Endothelial cell of umbilical vein (primary cell): ENCODE measurements around the gene CAMKV. TPM values are rescaled to one million over a fixed set of nuclear protein-coding genes. Genes with fewer than 3 reads are reported as not detected.

Experiments
- BruUV-seq: library from RNA; stranded (reverse); fragments of 400-500 nt; replicated peaks from 2 replicates; lab custom pipeline; 2021; lab: Mats Ljungman, UMichigan
- CTCF ChIA-PET: fragments of 300-600, 350-600 bp; sonication (Branson Sonifier 250); formaldehyde crosslinking; loops from one replicate; lab custom pipeline; 2021; ENCODE audit warnings: antibody characterized with exemption, inconsistent platforms; lab: Charles Lee
- POLR2A ChIA-PET: fragments of 300-600, 350-600 bp; sonication (Branson Sonifier 250); formaldehyde crosslinking; loops from one replicate; lab custom pipeline; 2021; ENCODE audit warnings: antibody characterized with exemption, inconsistent platforms; lab: Charles Lee
- DNase-seq: peaks from one replicate; pipeline ENCODE4 v3.0.0-alpha.2; 2011; ENCODE audit warnings: low read depth, low spot score
- FAIRE-seq: peaks from 2 replicates; lab custom pipeline; 2011; peaks lifted over from hg19 to GRCh38; lab: Jason Lieb, UNC
- H2AFZ ChIP-seq: 2 replicates; pipeline ENCODE4 v1.6.0; 2012; ENCODE audit warnings: low read depth, low read length, control low read depth, inconsistent platforms
- H3K27ac ChIP-seq: 2 replicates; pipeline ENCODE4 v1.5.1; 2011; ENCODE audit warnings: low read depth, mild to moderate bottlenecking, control low read depth, low read length, moderate library complexity; ENCODE audit not compliant: insufficient read depth
- H3K27me3 ChIP-seq, 2 experiments: 2 replicates each; pipeline versions ENCODE4 v1.6.0 to v1.6.1; 2011; ENCODE audit warnings: low read length in 2 of 2, mixed read lengths in 1 of 2; ENCODE audit not compliant: control insufficient read depth in 2 of 2, insufficient read depth in 2 of 2
- H3K36me3 ChIP-seq, 2 experiments: 2 replicates in 1 of 2; 3 replicates in 1 of 2; pipeline ENCODE4 v1.5.1; 2011; ENCODE audit warnings: low read length in 2 of 2, mild to moderate bottlenecking in 1 of 2, moderate library complexity in 1 of 2; ENCODE audit not compliant: control insufficient read depth in 2 of 2, insufficient read depth in 2 of 2; ENCODE audit errors: extremely low read depth in 1 of 2
- H3K4me1 ChIP-seq: 3 replicates; pipeline ENCODE4 v1.5.1; 2011; ENCODE audit warnings: mild to moderate bottlenecking, low read length; ENCODE audit not compliant: control insufficient read depth, insufficient read depth; ENCODE audit errors: extremely low read depth
- H3K4me2 ChIP-seq: 2 replicates; pipeline ENCODE4 v1.6.1; 2011; ENCODE audit warnings: low read length, control low read depth, mixed read lengths; ENCODE audit not compliant: insufficient read depth
- H3K4me3 ChIP-seq, 3 experiments: fragments of 200-600 bp in 1 of 3; sonication (generic), shearing (Covaris generic) in 1 of 3; replicated peaks in 1 of 3; 2 replicates each; pipeline ENCODE4 v1.5.1; 2011 to 2016; ENCODE audit warnings: control low read depth in 3 of 3, low read length in 3 of 3, mild to moderate bottlenecking in 2 of 3, inconsistent platforms in 1 of 3, low read depth in 1 of 3, moderate library complexity in 1 of 3; ENCODE audit not compliant: insufficient read depth in 1 of 3
- H3K79me2 ChIP-seq: 2 replicates; pipeline ENCODE4 v1.6.0; 2012; ENCODE audit warnings: low read length, inconsistent platforms; ENCODE audit not compliant: control insufficient read depth, insufficient read depth
- H3K9ac ChIP-seq: replicated peaks from 2 replicates; pipeline ENCODE3; 2011; ENCODE audit warnings: low read length, control low read depth; ENCODE audit not compliant: insufficient read depth; ENCODE audit errors: extremely low read depth
- H3K9me1 ChIP-seq: replicated peaks from 3 replicates; pipeline ENCODE4 v1.6.0; 2011; ENCODE audit warnings: mild to moderate bottlenecking, low read length; ENCODE audit not compliant: control insufficient read depth, insufficient read depth; ENCODE audit errors: extremely low read depth
- H3K9me3 ChIP-seq: replicated peaks from 2 replicates; pipeline ENCODE4 v1.5.1; 2012; ENCODE audit warnings: low read length, inconsistent platforms; ENCODE audit not compliant: control insufficient read depth, insufficient read depth
- H4K20me1 ChIP-seq: replicated peaks from 2 replicates; pipeline ENCODE3; 2011; ENCODE audit warnings: mild to moderate bottlenecking, low read length; ENCODE audit not compliant: control insufficient read depth, insufficient read depth; ENCODE audit errors: extremely low read depth
- CTCF ChIP-seq, 2 donors: IDR thresholded peaks; 1 replicate in 1 of 2; 2 replicates in 1 of 2; pipeline ENCODE4 v1.5.1; 2011; ENCODE audit warnings: low read length in 2 of 2, mild to moderate bottlenecking in 2 of 2, moderate library complexity in 2 of 2, control low read depth in 1 of 2, inconsistent platforms in 1 of 2, low read depth in 1 of 2; ENCODE audit not compliant: insufficient read depth in 1 of 2; ENCODE audit errors: extremely low read depth in 1 of 2
- EZH2 ChIP-seq: IDR thresholded peaks from 2 replicates; pipeline ENCODE4 v1.6.1; 2012; ENCODE audit warnings: borderline replicate concordance, low read depth, mild to moderate bottlenecking, moderate library complexity, low read length, inconsistent platforms; ENCODE audit not compliant: severe bottlenecking
- FOS ChIP-seq: IDR thresholded peaks from 2 replicates; pipeline ENCODE4 v1.6.1; 2011; ENCODE audit warnings: mild to moderate bottlenecking, low read length, moderate library complexity, borderline replicate concordance; ENCODE audit not compliant: insufficient read depth
- GATA2 ChIP-seq: IDR thresholded peaks from 2 replicates; pipeline ENCODE4 v1.7.0; 2011; ENCODE audit warnings: low read depth, mild to moderate bottlenecking, moderate library complexity, mixed read lengths, low read length; ENCODE audit not compliant: insufficient read length, insufficient read depth
- JUN ChIP-seq: IDR thresholded peaks from 2 replicates; pipeline ENCODE4 v1.6.1; 2011; ENCODE audit warnings: borderline replicate concordance, low read depth; ENCODE audit not compliant: insufficient read length, insufficient read depth
- MAX ChIP-seq: IDR thresholded peaks from 2 replicates; pipeline ENCODE4 v1.6.1; 2011; ENCODE audit not compliant: insufficient read depth, insufficient read length
- MYC ChIP-seq: IDR thresholded peaks from one replicate; pipeline ENCODE4 v1.6.1; 2011; ENCODE audit warnings: mild to moderate bottlenecking, low read depth, low read length
- POLR2A ChIP-seq: IDR thresholded peaks from 2 replicates; pipeline ENCODE4 v1.6.1; 2012; ENCODE audit warnings: low read depth, mild to moderate bottlenecking, control low read depth, low read length
- POLR2AphosphoS5 ChIP-seq: IDR thresholded peaks from 2 replicates; pipeline ENCODE4 v1.6.1; 2012; ENCODE audit warnings: low read depth, mild to moderate bottlenecking, control low read depth, low read length, moderate library complexity; ENCODE audit not compliant: insufficient read depth
- dilution Hi-C: fragments of 300-500 bp; cut with MboI; formaldehyde crosslinking; loops from one replicate; pipeline ENCODE4 v1.15.0; 2019; ENCODE audit warnings: low sequenced_read_pairs; ENCODE audit not compliant: extremely low pct_ligation_motif_present
- intact Hi-C: fragments of 100-400 bp; cut with micrococcal nuclease; formaldehyde crosslinking; loops from one replicate; pipeline ENCODE4 v1.10.0; 2022
- polyA plus RNA-seq, 4 experiments: library from polyadenylated mRNA; depleted of rRNA in 3 of 4; stranded (reverse) in 3 of 4; unstranded in 1 of 4; fragments of >200 nt; gene quantifications; 2 replicates each; pipeline versions ENCODE4 v1.2.1 to v1.2.3, GENCODE V29; 2011 to 2012; ENCODE audit warnings: missing spikeins in 1 of 4
- total RNA-seq: library from RNA; stranded (reverse); gene quantifications from 2 replicates; pipeline ENCODE4 v1.2.3, GENCODE V29; 2021

Gene CAMKV
- total and polyA plus RNA-seq, 2 donors (not counting 3 experiments of a cell fraction or from before 2014, with no cell fraction given): not detected

GRCh38 chr3:49845694-49846093, 24.0 kb downstream of the CAMKV start:
- BruUV-seq: no TSS peak
- no peak overlapping the region for H2AFZ ChIP-seq
- DNase-seq (no peak), FAIRE-seq (no peak)
- H3K27ac ChIP-seq: no peak overlapping the region
- no peaks in the 10 kb centered on the region for H3K27me3 ChIP-seq
- TF ChIP-seq POLR2A (no peak), MYC (no peak)
- no peak overlapping the region for H3K9ac ChIP-seq
- no peaks in the 10 kb centered on the region for H3K79me2 ChIP-seq
- no peaks in the 10 kb centered on the region for H3K9me3 ChIP-seq
- ChIA-PET POLR2A (no interaction called here), CTCF (interaction anchor here (0.8 to 2.9 kb wide), 3 partner anchors 17 to 54 kb away, joined by 3 to 16 read pairs (median 4); partner anchors contain the start of gene INKA1)
- H3K4me3 ChIP-seq: no peak overlapping the region
- H3K9me1 ChIP-seq: no peaks in the 10 kb centered on the region
- intact Hi-C loops: no loop called here
- H3K4me1 ChIP-seq: peaks cover 10% of the 10 kb centered on the region
- peaks cover 0 to 2% of the 10 kb centered on the region in 2 experiments for H3K36me3 ChIP-seq
- H4K20me1 ChIP-seq: no peaks in the 10 kb centered on the region
- dilution Hi-C loops: no loop called here
- no peak overlapping the region for H3K4me2 ChIP-seq

- FAIRE-seq (no peak), DNase-seq (no peak)
- H3K4me1 ChIP-seq: peaks cover 11% of the 10 kb centered on the region
- no peak overlapping the region for H2AFZ ChIP-seq
- H3K36me3 ChIP-seq: peaks cover 0 to 2% of the 10 kb centered on the region in 2 experiments
- no peaks in the 10 kb centered on the region for H3K9me3 ChIP-seq
- dilution Hi-C loops: no loop called here
- no peak overlapping the region for H3K4me3 ChIP-seq
- BruUV-seq: no TSS peak
- no peaks in the 10 kb centered on the region for H4K20me1 ChIP-seq
- POLR2A ChIA-PET: no interaction called here
- H3K79me2 ChIP-seq: no peaks in the 10 kb centered on the region
- CTCF ChIA-PET: interaction anchor here (0.9 to 2.9 kb wide), 4 partner anchors 18 to 42 kb away, joined by 3 to 16 read pairs (median 6); partner anchors contain the start of gene INKA1
- H3K9me1 ChIP-seq: no peaks in the 10 kb centered on the region
- H3K4me2 ChIP-seq: no peak overlapping the region
- TF ChIP-seq MYC: no peak
- no peak for TF ChIP-seq POLR2A
- TF ChIP-seq MAX: no peak
- TF ChIP-seq FOS: no peak
- no peak for TF ChIP-seq JUN
- TF ChIP-seq EZH2: no peak
- TF ChIP-seq CTCF (IDR thresholded peaks at IDR 0.05; ENCODE audit: extremely low read depth in 1 of 2, insufficient read depth in 1 of 2, low read depth in 1 of 2, low read length in 2 of 2): no peak
- TF ChIP-seq POLR2AphosphoS5: no peak
- TF ChIP-seq GATA2: no peak
- intact Hi-C loops: no loop called here
- no peaks in the 10 kb centered on the region for H3K27me3 ChIP-seq
- H3K9ac ChIP-seq: no peak overlapping the region
- H3K27ac ChIP-seq: no peak overlapping the region
Measured at GRCh38 chr3:49844464-49845183, 25.1 kb downstream of the CAMKV start.
